Testis (tissue), 3 donors: ENCODE measurements around the gene C22orf39. TPM values are rescaled to one million over a fixed set of nuclear protein-coding genes. Genes with fewer than 3 reads are reported as not detected.
A peak's percentile ranks its signal among the peaks of the same experiment; 100 is the strongest.
"Not testable (repeated sequence)": the region's sequence is repeated elsewhere in the genome, so short reads cannot be mapped to it uniquely, and the experiment has no call there.

Experiments used
- DNase-seq: peaks from one replicate; pipeline ENCODE4 v3.0.0-alpha.2; 2019
- H3K27ac ChIP-seq, 2 donors: fragments of 200-600 bp; sonication (generic); one replicate each; pipeline ENCODE4 v1.5.1; 2019
- H3K27me3 ChIP-seq: fragments of 200-600 bp; sonication (generic); one replicate; pipeline ENCODE4 v1.5.1; 2019
- H3K36me3 ChIP-seq: fragments of 200-600 bp; sonication (generic); one replicate; pipeline ENCODE4 v1.5.1; 2017; ENCODE audit warnings: low read depth; ENCODE audit errors: missing control alignments
- H3K4me1 ChIP-seq: fragments of 200-600 bp; sonication (generic); one replicate; pipeline ENCODE4 v1.5.1; 2019
- H3K4me3 ChIP-seq, 2 donors: fragments of 200-600 bp; sonication (generic); one replicate each; pipeline ENCODE4 v1.5.1; 2017 to 2019
- H3K9me3 ChIP-seq: fragments of 200-600 bp; sonication (generic); one replicate; pipeline ENCODE4 v1.5.1; 2017
- CTCF ChIP-seq, 3 experiments: fragments of 450-650 bp in 2 of 3; fragments of 200-600 bp in 1 of 3; sonication (generic) in 1 of 3; IDR thresholded peaks; one replicate each; pipeline ENCODE4 v1.5.1; 2016 to 2019; ENCODE audit warnings: antibody characterized with exemption in 3 of 3, mild to moderate bottlenecking in 2 of 3, moderate library complexity in 1 of 3
- POLR2A ChIP-seq: fragments of 450-650 bp; IDR thresholded peaks from one replicate; pipeline ENCODE4 v1.6.1; 2017; ENCODE audit warnings: antibody characterized with exemption, mild to moderate bottlenecking, moderate library complexity
- WGBS, 2 donors: methylation state at CpG; one replicate each; pipeline ENCODE4 v1.1.5; 2018; 5-methylcytosine and 5-hydroxymethylcytosine counted together
- intact Hi-C: fragments of 100-400 bp; cut with DNase I; formaldehyde crosslinking; loops from one replicate; pipeline ENCODE4 v1.15.1; 2023; ENCODE audit warnings: low total_unique reads
- polyA plus RNA-seq: library from polyadenylated mRNA; stranded (reverse); fragments of 350-450 nt; fragmentation: Illumina TruSeq; extraction: RNeasy Lipid Tissue Mini Kit (QIAGEN cat#74804); gene quantifications from one replicate; pipeline ENCODE4 v1.2.3, GENCODE V29; 2014; ENCODE audit warnings: low read depth, low replicate concordance; ENCODE audit not compliant: insufficient read depth
- total RNA-seq, 2 donors: library from RNA; depleted of rRNA; stranded (reverse); fragments of >200 nt; gene quantifications; one replicate each; pipeline ENCODE4 v1.2.3, GENCODE V29; 2016

C22orf39 gene
- total and polyA plus RNA-seq, 3 donors from 2014 or later = 38.7 to 64.1 (median 60.9) TPM

GRCh38 chr22:19446603-19447329 is 745 bp downstream of the C22orf39 start:
- peaks cover 22% of the 10 kb centered on the region for H3K4me1 ChIP-seq
- no peaks in the 10 kb centered on the region for H3K27me3 ChIP-seq
- 19 to 27% methylated on average over 12 to 22 of the region's 22 CpGs for WGBS, 2 donors
- no peaks in the 10 kb centered on the region for H3K9me3 ChIP-seq
- H3K4me3 ChIP-seq = peak overlapping the region; percentile 93 to 94
- intact Hi-C loops = no loop called here
- no peaks in the 10 kb centered on the region for H3K36me3 ChIP-seq
- TF ChIP-seq POLR2A (no peak), CTCF (IDR thresholded peaks at IDR 0.05) (no peak)
- peak; percentile 30 for DNase-seq
- H3K27ac ChIP-seq = peak overlapping the region; percentile 87 to 90

GRCh38 chr22:19445279-19445982 is 2.1 kb downstream of the C22orf39 start:
- H3K9me3 ChIP-seq, intact Hi-C loops, DNase-seq, H3K4me3 ChIP-seq, H3K36me3 ChIP-seq, H3K27ac ChIP-seq, H3K27me3 ChIP-seq: not testable (repeated sequence)
- H3K4me1 ChIP-seq = peaks cover 22% of the 10 kb centered on the region
- WGBS, 2 donors = 85 to 88% methylated on average over 9 of the region's 9 CpGs

- Histone ChIP-seq H3K27ac (no peak overlapping the region), H3K4me1 (peaks cover 20% of the 10 kb centered on the region), H3K36me3 (no peaks in the 10 kb centered on the region), H3K27me3 (no peaks in the 10 kb centered on the region), H3K9me3 (no peaks in the 10 kb centered on the region), H3K4me3 (no peak overlapping the region)
- intact Hi-C loops = no loop called here
- WGBS, 2 donors = 74 to 81% methylated on average over 4 to 7 of the region's 7 CpGs
- TF ChIP-seq CTCF (IDR thresholded peaks at IDR 0.05) (no peak), POLR2A (no peak)
- DNase-seq = no peak
These were observed 3.8 kb downstream of the C22orf39 start for GRCh38 chr22:19443544-19444211.

GRCh38 chr22:19442166-19442565 is 5.3 kb downstream of the C22orf39 start:
- TF ChIP-seq POLR2A (no peak), CTCF (IDR thresholded peaks at IDR 0.05) (no peak)
- 63 to 83% methylated on average over 2 of the region's 2 CpGs for WGBS, 2 donors
- Histone ChIP-seq H3K4me1 (peaks cover 13% of the 10 kb centered on the region), H3K4me3 (no peak overlapping the region), H3K9me3 (no peaks in the 10 kb centered on the region), H3K27ac (no peak overlapping the region), H3K36me3 (no peaks in the 10 kb centered on the region), H3K27me3 (no peaks in the 10 kb centered on the region)
- no peak for DNase-seq
- intact Hi-C loops = no loop called here

- intact Hi-C loops = no loop called here
- H3K4me3 ChIP-seq = no peak overlapping the region
- H3K27me3 ChIP-seq = no peaks in the 10 kb centered on the region
- DNase-seq = no peak
- H3K4me1 ChIP-seq = peaks cover 4% of the 10 kb centered on the region
- no peaks in the 10 kb centered on the region for H3K36me3 ChIP-seq
- TF ChIP-seq POLR2A (no peak), CTCF (IDR thresholded peaks at IDR 0.05) (no peak)
- WGBS, 2 donors = 77 to 86% methylated on average over 8 of the region's 8 CpGs
- H3K9me3 ChIP-seq = no peaks in the 10 kb centered on the region
- no peak overlapping the region for H3K27ac ChIP-seq
These were observed 6.9 kb downstream of the C22orf39 start for GRCh38 chr22:19440411-19441195.
